Neural progenitor cell (in vitro differentiated cells): ENCODE measurements around the gene EHMT1.

Source experiments
- EZH2phosphoT487 ChIP-seq: fragments of 200-600 bp; sonication (generic); IDR thresholded peaks from 2 replicates; pipeline ENCODE4 v1.6.1; 2017; ENCODE audit warnings: antibody characterized with exemption
- TF ChIP-seq, protein P1 (sequence below): fragments of 200-600 bp; sonication (generic); IDR thresholded peaks from 2 replicates; pipeline ENCODE4 v1.5.1; 2017; ENCODE audit warnings: antibody characterized with exemption, mild to moderate bottlenecking

- TF ChIP-seq, protein P1, sequence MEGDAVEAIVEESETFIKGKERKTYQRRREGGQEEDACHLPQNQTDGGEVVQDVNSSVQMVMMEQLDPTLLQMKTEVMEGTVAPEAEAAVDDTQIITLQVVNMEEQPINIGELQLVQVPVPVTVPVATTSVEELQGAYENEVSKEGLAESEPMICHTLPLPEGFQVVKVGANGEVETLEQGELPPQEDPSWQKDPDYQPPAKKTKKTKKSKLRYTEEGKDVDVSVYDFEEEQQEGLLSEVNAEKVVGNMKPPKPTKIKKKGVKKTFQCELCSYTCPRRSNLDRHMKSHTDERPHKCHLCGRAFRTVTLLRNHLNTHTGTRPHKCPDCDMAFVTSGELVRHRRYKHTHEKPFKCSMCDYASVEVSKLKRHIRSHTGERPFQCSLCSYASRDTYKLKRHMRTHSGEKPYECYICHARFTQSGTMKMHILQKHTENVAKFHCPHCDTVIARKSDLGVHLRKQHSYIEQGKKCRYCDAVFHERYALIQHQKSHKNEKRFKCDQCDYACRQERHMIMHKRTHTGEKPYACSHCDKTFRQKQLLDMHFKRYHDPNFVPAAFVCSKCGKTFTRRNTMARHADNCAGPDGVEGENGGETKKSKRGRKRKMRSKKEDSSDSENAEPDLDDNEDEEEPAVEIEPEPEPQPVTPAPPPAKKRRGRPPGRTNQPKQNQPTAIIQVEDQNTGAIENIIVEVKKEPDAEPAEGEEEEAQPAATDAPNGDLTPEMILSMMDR, result no peak
- TF ChIP-seq EZH2phosphoT487, result no peak
These were observed 55.1 kb downstream of the EHMT1 start for GRCh38 chr9:137673886-137674285.
